NCI-H2227 treated with DMSO at 0.1 percent for 48 hours (cell line): ENCODE data around the gene HS3ST4.
"Not testable (repeated sequence)": the region's sequence is repeated elsewhere in the genome, so short reads cannot be mapped to it uniquely, and the experiment has no call there.

Experiments
- DNase-seq: peaks from one replicate; lab custom pipeline; 2025; lab: John Stamatoyannopoulos, UW

HS3ST4 gene

GRCh38 chr16:25988882-25989281, 297.1 kb downstream of the HS3ST4 start:
- no peak for DNase-seq

- no peak for DNase-seq
Observed at GRCh38 chr16:25996052-25996451, 304.3 kb downstream of the HS3ST4 start.

GRCh38 chr16:26005336-26005735, 313.6 kb downstream of the HS3ST4 start:
- no peak for DNase-seq

- no peak for DNase-seq
Observed at GRCh38 chr16:26012376-26012775, 320.6 kb downstream of the HS3ST4 start.

- no peak for DNase-seq
Observed at GRCh38 chr16:26015776-26016175, 324.0 kb downstream of the HS3ST4 start.

- DNase-seq = no peak
Observed at GRCh38 chr16:26016989-26017388, 325.2 kb downstream of the HS3ST4 start.

GRCh38 chr16:26019381-26020242, 327.9 kb downstream of the HS3ST4 start:
- DNase-seq = no peak

GRCh38 chr16:26026709-26027450, 335.1 kb downstream of the HS3ST4 start:
- no peak for DNase-seq

GRCh38 chr16:26031286-26031685, 339.5 kb downstream of the HS3ST4 start:
- no peak for DNase-seq

- not testable (repeated sequence) for DNase-seq
Observed at GRCh38 chr16:26032661-26033060, 340.9 kb downstream of the HS3ST4 start.

GRCh38 chr16:26041952-26042668, 350.4 kb downstream of the HS3ST4 start:
- no peak for DNase-seq

- DNase-seq = no peak
Observed at GRCh38 chr16:26050472-26050871, 358.7 kb downstream of the HS3ST4 start.

GRCh38 chr16:26051063-26051462, 359.3 kb downstream of the HS3ST4 start:
- no peak for DNase-seq

- no peak for DNase-seq
Observed at GRCh38 chr16:26053889-26054288, 362.1 kb downstream of the HS3ST4 start.

GRCh38 chr16:26058326-26058725, 366.6 kb downstream of the HS3ST4 start:
- no peak for DNase-seq

- no peak for DNase-seq
Observed at GRCh38 chr16:26070302-26071100, 378.7 kb downstream of the HS3ST4 start.

GRCh38 chr16:26071101-26071866, 379.5 kb downstream of the HS3ST4 start:
- DNase-seq = no peak

GRCh38 chr16:26078716-26079355, 387.1 kb downstream of the HS3ST4 start:
- no peak for DNase-seq

GRCh38 chr16:26087091-26087490, 395.3 kb downstream of the HS3ST4 start:
- no peak for DNase-seq

GRCh38 chr16:26091511-26091910, 399.8 kb downstream of the HS3ST4 start:
- DNase-seq = no peak
